Stimulated activated CD4-positive, alpha-beta T cell treated with anti-CD3 and anti-CD28 coated beads, Interleukin-2, amount 100 ng/mL, for 48 hours (primary cell): ENCODE results near the gene RCAN1.
A peak's percentile ranks its signal among the peaks of the same experiment; 100 is the strongest.
"Not testable (repeated sequence)": the region's sequence is repeated elsewhere in the genome, so short reads cannot be mapped to it uniquely, and the experiment has no call there.

ENCODE experiments used
- DNase-seq, 2 donors: peaks; one replicate each; pipeline ENCODE4 v3.0.0-alpha.2; 2020

RCAN1 gene

DNA sequence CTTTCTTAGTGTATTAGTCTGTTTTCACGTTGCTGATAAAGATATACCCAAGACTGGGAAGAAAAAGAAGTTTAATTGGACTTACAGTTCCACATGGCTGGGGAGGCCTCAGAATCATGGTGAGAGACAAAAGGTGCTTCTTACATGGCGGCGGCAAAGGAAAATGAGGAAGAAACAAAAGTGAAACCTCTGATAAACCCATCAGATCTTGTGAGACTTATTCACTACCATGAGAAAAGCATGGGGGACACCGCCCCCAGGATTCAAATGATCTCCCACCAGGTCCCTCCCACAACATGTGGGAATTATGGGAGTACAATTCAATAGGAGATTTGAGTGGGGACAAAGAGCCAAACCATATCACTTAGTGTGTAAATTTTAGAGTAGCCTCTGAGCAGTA, 46.1 kb downstream of the RCAN1 start:
- DNase-seq = not testable (repeated sequence)

DNA sequence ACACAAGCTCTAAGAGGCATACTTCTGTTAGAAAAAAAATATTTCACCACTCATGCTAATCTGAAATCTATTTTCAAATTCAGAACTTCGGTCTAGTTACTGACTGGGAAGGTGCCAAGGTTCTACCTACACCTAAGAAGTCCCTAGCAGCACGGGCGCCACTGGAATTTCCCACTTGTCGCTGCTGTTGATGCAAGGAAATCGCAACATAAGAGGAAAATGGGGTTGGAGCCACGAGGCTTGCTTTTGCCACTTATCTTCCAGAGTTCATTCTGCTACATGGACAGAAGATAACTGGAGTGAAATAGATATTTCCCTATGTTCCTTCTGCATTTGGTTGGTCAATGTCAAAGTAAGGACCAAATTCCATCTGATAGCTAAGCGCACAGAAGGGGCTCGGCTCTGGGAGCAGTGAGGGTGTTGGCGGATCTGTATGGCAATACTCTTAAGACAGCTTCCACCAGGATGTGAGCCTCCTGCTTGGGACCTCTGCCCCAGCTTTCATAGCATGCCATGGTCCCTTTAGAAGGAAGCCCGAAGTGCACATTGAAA, 47.2 kb downstream of the RCAN1 start:
- DNase-seq = no peak

DNA sequence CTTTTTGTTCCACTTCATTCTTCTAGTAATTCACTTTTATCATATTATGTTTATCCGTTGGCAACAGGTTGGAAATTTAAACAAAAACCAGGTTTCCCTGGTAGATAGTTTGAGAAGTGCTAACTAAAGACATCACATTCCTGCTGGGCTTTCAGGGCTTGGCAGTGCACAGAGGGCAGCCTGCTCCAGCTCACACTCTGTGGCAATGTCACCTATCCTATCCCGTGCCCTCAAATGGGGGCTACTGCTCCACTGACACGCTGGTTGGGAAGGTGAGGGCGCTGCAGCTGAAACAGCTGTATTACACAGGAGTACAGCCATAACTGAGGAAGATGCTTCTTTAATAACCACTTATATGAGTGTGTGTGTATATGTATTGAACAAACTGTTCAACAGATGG, 49.7 kb downstream of the RCAN1 start:
- DNase-seq = no peak

DNA sequence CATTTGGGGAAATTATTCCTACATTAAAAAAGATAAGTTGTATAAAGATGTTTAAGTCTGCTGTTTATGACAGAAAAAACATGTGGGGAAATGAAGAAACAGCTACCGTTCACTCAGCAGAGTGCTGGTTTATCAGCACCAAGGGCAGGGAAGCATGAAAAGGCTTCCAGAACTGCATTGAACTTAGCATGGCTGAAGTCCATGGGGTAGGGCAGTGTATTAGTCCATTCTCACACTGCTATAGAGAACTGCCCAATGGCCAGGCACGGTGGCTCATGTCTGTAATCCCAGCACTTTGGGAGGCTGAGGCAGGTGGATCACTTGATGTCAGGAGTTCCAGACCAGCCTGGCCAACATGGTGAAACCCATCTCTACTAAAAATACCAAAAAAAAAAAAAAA, 51.5 kb downstream of the RCAN1 start:
- DNase-seq = not testable (repeated sequence)

DNA sequence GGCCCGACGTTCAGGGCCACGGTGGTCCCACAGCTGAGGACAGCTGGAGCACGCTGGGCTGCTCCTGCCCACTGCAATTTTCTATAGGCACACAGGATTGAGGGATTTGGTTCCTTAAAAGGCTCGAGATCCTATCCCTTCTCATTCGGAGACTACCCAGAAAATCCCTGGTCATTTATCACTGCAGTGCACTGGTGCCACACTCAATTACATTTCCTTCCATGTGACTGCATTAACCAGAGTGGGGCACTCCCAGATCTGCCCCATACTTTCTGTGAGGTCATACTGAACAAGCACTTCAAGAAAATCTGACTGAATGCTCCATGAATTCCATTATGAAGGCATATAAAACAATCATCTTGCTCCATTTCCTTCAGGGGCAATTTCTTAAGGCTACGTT, 53.1 kb downstream of the RCAN1 start:
- no peak for DNase-seq

DNA sequence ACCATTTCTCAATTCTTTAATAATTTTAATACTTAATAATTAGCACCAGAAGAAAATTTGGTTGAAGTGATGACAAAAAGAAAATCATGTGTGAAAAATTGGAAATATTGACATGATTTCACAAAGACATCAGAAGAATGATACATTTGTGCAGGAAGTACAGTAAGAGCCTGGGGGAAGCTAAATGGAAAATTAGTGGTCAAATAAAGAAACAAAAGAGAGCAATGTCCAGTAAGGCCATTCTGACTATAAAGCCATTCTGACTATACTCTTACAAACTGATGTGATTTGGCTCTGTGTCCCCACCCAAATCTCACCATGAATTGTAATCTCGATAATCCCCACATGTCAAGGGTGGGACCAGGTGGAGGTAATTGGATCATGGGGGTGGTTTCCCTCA, 54.3 kb downstream of the RCAN1 start:
- no peak for DNase-seq

DNA sequence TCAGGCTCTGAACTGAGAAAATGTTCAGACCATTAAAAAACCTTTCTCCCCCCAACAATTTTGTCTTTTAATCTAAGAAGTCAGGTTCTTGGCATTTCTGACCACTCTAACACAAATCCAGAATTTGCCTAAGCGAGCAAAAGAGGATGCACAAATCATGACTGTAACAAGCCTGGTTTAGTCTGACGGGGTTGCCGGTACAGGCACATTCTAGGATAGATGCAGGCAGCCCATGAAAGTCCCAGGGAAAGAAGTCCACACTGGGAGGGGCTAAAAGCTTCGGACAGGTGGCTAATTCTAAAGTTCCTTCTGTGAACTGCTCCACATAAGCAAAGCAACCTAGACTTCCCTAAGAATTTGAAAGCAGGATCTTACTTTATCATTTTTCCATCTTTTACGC, 54.9 kb downstream of the RCAN1 start:
- no peak for DNase-seq

DNA sequence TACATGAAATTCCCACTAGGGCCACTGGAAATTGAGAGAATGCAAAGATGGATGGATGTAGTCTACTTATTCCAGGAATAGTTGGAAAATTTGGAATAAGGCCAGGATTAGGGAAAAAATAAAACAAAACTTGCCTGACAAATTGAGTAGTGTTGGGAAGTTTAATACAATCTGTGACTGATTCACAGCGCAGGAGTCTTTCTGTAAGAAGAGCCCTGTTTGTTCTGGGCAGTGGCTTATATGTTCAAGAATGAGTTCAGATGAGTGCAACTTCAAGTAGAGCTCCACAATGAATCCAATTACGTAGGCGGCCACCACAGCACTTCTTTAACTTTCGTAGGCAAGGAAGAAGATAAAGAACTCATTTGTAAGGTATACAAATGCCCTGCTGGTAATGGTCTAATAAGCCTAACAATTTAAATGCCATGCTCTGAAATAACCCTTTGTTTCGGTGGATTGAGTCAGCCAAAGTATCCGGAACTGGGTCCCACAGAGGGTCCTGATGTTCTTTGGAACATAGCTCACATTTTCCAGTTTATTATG, 55.8 kb downstream of the RCAN1 start:
- no peak for DNase-seq

DNA sequence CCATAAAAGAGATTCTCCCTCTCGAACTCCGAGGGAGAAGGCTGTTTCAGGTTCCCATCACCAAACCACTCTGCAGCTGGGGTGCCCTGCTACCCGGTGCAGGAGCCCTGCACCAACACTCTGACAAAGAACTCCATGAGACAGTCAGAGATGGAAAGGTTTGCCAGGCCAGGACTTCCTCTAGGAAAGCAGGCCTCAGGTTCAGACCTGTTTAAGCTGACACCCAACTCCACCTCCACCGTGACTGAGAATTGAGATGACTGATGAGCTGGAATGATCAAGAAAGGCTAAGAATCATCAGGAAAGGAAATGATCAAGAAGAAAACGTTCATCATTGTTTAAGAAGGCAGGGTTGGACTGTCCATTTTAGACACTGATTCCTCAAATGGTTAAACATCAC, 56.7 kb downstream of the RCAN1 start:
- DNase-seq = no peak

DNA sequence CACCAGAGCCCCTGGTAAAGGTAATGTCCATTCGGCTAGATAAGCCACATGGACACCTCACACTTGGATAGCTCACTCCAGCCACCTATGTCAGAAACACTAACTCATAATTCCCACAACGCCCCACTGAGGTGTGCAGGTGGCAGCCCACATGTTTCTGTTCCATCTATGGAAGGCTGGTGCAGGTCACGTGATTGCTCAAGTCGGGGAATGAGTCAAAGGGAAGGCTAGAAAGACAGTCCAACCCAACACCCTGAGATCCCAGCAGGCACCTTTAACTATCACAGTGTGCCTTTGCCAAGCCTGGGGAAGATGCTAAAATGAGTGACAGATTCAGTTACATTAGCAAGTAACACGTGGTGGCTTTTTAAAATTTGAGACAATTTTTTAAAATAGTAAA, 57.7 kb downstream of the RCAN1 start:
- no peak for DNase-seq

DNA sequence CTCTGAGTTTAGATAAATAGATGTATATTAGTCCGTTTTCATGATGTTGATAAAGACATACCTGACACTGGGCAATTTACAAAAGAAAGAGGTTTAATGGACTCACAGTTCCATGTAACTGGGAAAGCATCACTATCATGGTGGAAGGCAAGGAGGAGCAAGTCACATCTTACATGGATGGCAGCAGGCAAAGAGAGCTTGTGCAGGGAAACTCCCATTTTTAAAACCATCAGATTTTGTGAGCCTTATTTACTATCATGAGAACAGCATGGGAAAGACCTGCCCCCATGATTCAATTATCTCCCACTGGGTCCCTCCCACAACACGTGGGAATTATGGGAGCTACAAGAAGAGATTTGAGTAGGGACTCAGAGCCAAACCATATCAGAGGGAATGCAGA, 60.2 kb downstream of the RCAN1 start:
- not testable (repeated sequence) for DNase-seq

DNA sequence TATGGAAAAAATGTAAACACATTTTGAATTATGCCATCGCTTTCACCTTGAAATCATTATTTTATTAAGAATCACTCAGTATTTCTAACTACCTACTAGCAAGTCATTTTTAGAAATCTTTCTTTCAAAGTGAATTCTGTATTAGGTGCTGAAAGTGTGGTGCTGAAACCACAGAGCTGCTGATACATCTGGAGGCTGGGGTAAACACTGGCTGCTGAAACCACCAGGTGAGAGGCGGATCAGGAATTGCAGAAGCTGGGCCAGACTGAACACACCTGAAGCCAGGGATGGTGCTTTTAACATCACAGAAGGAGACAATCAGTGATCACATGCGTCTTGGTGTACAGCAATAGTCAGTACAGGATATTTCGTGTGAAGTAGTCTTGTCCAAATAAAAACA, 60.7 kb downstream of the RCAN1 start:
- no peak for DNase-seq

DNA sequence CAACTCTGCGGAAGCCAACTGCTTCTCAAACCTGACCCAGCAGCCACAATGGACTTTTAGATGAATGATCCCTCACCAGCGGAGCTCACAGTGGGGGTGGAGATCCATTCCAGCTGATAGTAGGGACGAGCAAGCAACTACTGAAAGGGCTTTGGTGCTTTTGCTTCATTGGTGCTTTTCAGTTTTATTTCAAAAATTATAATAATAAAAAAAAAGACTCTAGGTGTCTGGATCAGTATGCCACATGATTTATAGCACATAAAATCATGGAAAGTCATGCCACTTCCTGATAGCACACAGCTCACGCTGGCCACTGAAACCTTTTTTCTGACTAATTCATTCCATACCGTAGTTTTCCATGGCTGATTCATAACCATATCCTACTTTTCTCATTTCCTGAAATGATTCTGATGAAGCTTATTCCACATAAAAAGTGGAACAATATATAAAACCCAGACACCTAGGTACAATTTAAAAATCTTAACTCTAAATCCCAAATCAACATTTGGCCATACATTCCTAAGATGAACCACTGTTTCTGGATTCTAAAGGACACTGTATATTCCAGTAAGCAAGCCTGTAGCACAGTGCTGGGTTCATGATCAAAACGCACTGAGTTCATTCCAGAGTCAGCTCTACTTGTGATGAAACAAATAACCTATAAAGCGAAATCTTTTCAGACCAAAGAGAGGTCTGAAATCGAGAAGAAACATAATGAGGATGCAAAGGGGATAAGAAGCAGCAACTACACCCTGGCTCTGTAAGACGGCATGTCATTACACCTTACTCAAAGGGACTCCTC, 61.6 kb downstream of the RCAN1 start:
- DNase-seq = no peak

DNA sequence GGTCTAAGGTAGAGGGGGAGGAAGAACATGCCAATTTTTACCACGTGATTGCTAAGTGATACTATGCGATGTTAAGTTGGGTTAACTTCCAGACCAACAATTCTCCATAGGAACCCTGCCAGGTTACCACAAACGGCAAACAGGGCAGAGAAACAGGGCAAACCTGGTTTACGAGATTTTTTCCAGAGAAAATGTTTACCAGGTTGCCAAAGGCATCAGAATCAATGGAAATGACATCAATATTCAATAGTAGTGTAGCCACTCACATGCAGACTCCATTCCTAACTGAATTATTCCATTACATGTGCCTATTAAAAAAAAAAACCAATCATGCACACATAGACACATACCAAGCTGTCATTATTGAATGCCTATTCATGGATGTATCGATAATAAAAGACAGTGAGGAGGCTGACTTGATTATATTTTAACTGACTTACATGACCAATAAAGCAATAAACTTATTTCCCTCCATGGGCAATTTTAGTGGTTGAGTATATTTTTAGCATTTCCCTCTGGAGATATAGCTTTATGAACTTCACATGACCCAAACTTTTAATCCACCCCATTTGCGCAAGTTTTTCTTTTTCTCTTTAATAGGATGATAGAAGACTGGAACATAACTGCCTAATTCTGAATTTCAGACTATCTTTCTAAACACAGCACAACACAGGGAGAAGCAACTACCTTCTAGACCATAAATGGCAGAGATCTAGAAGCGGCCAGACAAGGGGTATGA, 62.4 kb downstream of the RCAN1 start:
- no peak for DNase-seq

DNA sequence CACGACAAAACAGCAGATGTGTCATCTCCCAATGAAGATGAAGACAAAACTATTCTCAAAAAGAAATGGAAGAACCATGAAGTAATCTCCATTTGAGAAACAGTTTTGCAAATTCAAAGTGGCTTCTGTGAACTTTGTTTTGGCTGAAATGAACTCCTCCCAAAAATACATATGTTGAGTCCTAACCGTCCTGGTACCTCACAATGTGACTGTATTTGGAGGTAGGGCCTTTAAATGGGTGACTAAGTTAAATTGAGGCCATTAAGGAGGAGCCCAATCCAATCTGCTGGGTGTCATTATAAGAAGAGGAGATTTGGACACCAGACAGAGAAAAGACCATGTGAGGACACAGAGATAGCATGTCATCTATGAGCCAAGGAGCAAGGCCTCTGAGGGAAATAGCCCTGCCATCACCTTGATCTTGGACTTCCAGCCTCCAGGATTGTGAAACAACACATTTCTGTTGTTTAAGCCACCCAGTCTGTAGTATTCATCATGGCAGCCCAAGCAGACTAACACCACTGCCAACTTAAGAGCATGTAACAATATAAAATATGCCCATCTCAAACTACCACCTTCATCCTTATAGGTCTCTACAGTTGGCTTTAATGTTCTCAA, 64.6 kb downstream of the RCAN1 start:
- no peak for DNase-seq

DNA sequence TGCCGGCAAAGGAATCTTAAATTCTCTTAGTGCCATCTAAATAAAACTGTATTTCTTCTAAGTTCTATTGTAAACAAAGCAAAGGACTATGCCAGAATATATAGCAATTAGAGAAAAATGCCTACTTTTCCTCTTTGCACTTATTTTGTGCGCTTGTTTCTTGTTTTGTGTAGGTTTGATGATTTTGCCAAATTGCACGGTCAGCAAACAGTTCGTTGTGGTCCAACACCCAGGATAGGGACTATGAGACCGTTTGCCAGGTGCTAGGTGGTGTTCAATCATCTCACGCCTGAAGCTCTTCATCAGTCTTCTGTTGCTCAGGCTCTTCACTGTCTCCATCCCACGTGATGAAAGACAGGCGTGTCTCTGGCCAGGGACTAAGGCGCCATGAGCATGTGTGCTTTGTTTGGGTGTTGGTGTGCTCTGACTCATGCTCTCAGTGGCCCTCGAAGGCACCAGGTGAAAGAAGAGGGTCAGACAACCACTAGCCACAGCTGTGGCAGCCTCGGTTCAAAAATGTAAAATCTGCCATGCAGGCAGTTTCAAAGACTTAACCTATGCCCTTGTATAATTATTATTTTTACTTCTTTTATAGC, 66.0 kb downstream of the RCAN1 start:
- no peak for DNase-seq

DNA sequence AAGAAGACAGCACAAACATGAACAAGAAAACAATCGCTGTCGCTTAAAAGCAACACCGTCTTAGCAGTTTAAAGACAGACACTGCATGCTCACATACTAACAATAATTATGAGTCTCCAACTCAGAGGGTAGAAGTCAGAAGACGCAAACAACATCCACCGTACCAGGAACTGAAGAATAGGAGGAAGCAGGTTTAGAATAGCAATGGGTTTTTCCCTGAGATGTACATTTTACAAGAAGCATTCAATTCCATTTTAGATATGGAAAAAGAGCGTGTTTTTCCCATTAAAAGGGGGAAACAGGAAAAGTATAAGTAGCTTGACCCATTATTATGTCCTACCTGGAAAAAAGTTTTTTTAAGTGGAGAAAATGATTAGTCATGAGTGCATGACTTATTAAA, 68.4 kb downstream of the RCAN1 start:
- DNase-seq = no peak

DNA sequence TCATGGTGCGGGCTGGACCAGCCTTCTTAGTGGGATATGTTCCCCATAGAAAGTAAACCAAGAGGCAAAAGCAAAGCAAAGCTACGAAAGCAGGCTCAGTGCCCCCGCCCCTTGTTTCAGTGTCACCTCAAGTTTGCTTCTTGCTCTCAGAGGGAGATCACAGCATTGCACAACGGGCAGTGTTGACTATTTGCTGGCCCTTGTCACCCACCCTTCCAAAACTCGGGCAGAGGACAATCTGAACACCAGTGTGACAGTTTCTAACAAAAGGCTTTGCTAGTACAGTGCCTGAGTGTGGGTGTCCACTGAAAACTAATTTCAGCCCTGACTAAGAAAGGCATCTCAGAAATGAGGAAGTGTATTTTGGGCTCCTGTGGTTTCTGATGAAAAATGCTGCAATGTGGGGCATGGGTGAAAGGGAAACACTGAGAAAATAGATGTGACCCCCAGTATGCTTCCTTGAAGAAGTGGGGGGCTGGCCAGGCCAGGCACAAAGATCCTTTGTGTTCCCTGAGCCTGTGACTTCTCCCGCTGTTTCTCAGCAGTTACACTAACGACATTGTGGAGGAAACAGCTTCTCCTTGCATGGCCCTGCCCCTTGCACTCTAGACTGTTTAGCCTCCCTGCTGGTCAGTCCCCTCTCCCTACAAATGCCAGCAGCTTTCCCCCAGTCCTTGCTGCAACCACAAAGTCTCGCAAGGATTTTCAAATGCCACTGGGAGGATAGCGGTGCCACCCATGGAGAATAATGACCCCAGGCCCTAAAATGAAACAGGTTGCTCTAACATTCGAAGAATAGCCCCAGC, 69.6 kb downstream of the RCAN1 start:
- DNase-seq = no peak

DNA sequence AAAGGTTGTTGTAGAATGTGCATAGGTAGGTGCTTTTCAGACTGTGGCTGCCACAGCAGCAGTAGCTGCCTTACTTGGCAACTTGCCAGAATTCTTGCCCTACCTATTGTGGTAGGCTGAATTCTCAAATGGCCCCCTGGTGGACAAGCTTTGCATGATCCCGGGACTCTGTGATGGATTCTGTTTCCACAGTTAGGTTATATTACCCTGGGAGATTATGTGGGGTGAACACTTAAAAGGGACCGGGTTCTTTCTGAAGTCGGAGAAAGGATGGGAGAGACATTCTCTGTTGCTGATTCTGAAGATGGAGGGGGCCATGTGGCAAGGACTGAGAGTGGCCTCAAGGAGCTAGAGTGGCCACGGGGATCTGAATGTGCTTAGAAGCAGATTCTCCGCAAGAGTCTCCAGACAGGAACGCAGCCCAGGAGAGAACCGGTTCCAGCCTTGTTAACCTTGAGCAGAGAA, 70.8 kb downstream of the RCAN1 start:
- peak; percentile 43 to 46 for DNase-seq

DNA sequence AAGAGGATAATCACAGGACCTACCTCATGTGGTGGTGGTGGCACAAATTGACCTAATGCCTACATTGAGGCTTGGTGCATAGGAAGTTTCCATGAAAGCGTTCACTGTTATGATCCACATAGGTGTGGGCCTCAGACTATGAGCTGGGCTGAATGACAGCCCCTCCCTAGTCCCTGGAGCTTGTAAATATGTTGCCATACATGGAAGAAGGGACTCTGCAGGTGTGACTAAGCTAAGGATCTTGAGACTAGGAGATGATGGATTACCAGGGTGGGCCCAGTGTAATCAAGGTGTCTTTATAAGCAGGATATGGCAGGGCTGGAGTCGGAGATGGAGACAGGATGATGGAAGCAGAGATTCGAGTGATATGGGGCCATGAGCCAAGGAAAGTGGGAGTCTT, 71.9 kb downstream of the RCAN1 start:
- no peak for DNase-seq

DNA sequence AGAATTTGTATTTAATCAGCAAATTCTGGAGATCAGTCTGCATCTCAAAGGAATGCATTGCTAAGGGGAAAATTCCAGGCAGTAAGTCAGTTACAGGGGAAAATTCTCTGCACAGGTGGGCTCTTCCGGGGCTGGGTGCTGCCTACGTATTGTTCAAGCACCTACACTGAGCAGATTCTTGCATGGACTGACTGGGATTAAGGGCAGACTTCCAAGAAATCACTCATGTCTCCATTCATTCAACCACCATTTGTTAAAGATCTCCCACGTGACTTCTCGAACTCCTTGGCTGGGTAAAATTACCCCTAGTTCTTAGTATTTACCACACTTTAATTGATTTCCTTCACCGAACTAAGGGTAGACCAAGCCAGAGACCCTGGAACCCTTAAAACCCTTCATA, 74.7 kb downstream of the RCAN1 start:
- no peak for DNase-seq

DNA sequence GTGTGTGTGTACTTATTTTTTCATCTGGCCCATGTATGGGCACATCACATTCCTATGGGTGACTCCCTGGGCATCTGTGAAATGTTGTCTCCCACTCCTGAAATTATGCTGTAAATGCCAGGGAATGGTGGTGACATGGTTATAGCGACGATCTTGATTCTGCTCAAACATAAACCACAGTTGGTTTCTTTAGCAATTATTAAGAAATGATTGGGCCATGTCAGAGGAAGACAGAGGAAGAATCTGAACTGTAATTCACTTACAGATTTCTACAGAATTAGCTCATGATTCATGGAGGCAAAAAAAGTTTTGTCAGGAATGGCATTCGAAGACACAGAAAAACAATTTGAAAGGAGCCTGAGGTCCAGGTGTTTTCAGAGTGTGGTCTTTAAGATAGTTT, 77.1 kb downstream of the RCAN1 start:
- DNase-seq = no peak
